Psoas muscle (tissue), 8 donors: ENCODE data around the gene ALOX15B. TPM values are rescaled to one million over a fixed set of nuclear protein-coding genes. Genes with fewer than 3 reads are reported as not detected.

ENCODE experiments used
- ATAC-seq, 4 donors: fragments of 200-7000 bp; cut with Tn5 transposase; one replicate each; pipeline ENCODE4 v1.9.1; 2020; ENCODE audit warnings: moderate library complexity in 3 of 4, mild to moderate bottlenecking in 2 of 4
- DNase-seq, 2 donors: peaks; one replicate each; pipeline ENCODE4 v3.0.0-alpha.2; 2020
- H3K27ac ChIP-seq: fragments of 200-600 bp; one replicate; pipeline ENCODE4 v1.8.0; 2022
- H3K27me3 ChIP-seq, 3 donors: fragments of 200-600 bp in 1 of 3; one replicate each; pipeline versions ENCODE4 v1.6.1 to v1.8.0; 2013 to 2022; ENCODE audit warnings: low read length in 2 of 3, mild to moderate bottlenecking in 2 of 3, moderate library complexity in 1 of 3; ENCODE audit not compliant: insufficient read depth in 3 of 3
- H3K36me3 ChIP-seq, 2 donors: fragments of 200-600 bp in 1 of 2; one replicate each; pipeline versions ENCODE4 v1.6.1 to v1.8.0; 2013 to 2022; ENCODE audit warnings: low read depth in 1 of 2, mild to moderate bottlenecking in 1 of 2, moderate library complexity in 1 of 2; ENCODE audit not compliant: insufficient read depth in 1 of 2
- H3K4me1 ChIP-seq: fragments of 200-600 bp; one replicate; pipeline ENCODE4 v1.8.0; 2022
- H3K4me3 ChIP-seq: fragments of 200-600 bp; one replicate; pipeline ENCODE4 v1.8.0; 2022; ENCODE audit warnings: mild to moderate bottlenecking
- H3K9me3 ChIP-seq: fragments of 200-600 bp; one replicate; pipeline ENCODE4 v1.8.0; 2022
- WGBS, 3 donors: extraction: QIAGEN DNeasy Blood & Tissue Kit; methylation state at CpG; one replicate each; pipeline versions ENCODE4 v1.1.6 to v1.1.7; 2013; 5-methylcytosine and 5-hydroxymethylcytosine counted together
- intact Hi-C, 2 donors: fragments of 100-400 bp; cut with DNase I; formaldehyde crosslinking; loops; one replicate each; pipeline versions ENCODE4 v1.11.0 to v1.14.2; 2022
- polyA plus RNA-seq, 3 donors: library from polyadenylated mRNA; stranded (reverse); fragments of 200-250 nt; gene quantifications; one replicate each; pipeline ENCODE4 v1.2.3, GENCODE V29; 2013
- total RNA-seq, 4 donors: library from RNA; stranded (reverse); fragmentation: NEBNext Ultra II Directional in 2 of 4; extraction: Animal tissue kit (Norgen Biotek cat#: 25700) in 2 of 4; gene quantifications; one replicate each; pipeline versions ENCODE4 v1.2.1 to v1.2.4, GENCODE V29; 2021 to 2023
- TF ChIP-seq, protein P1 (sequence below): fragments of 200-600 bp; IDR thresholded peaks from one replicate; pipeline ENCODE4 v1.8.0; 2022; ENCODE audit warnings: antibody characterized with exemption
- donor health status: healthy with polysubstance abuse.
- donor health status: DM: no; HTN: no; CAD: no; lungs with moderate emphysema.
- donor health status: Bipolar disorder and iron deficiency.
- donor health status: healthy.
- donor health status: DM: yes; HTN: yes; CAD: no.
- donor health status: DM: no; HTN: no; CAD: no.
- donor health status: DM: no; HTN: no; CAD: no.
- donor health status: DM: yes; HTN: yes; CAD: no.

Gene ALOX15B
- total and polyA plus RNA-seq, 7 donors = 0.09 to 1.1 (median 0.32) TPM; not detected in 2

DNA sequence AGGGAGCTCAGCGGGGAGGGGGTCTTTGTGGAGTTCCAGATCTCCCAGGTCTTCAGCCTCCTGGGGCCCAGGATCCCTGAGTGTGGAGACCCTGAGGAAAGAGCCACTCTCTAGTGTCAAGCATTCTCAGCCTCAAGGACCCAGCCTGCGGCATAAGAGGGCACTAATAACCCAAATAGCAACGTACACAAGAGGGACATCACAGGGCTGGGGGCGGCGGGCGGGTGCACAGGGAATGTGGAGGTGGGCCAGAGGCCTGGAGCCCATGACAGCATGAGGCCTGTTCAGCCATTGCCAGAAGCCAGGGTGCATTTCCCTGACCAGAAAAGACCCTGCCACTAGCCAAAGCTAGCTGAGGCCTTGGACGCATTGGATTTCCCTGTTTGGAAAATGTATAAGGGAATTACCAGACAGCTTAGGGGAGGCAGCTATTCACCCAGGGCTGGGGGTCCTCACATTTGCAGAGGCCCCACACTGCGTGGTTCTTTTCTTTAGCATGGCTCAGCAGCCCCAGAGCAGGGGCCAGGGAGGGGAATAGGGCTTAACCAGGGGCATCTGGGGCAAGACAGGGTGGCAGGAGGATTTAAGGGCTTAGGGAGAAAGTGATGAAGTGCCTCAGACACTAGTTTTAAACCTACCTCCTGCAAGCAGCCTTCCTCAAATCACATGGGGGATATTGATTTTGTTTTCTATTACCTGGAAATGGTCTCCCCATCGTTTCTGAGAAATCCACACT is 13.5 kb upstream of the ALOX15B start:
- TF ChIP-seq, protein P1, sequence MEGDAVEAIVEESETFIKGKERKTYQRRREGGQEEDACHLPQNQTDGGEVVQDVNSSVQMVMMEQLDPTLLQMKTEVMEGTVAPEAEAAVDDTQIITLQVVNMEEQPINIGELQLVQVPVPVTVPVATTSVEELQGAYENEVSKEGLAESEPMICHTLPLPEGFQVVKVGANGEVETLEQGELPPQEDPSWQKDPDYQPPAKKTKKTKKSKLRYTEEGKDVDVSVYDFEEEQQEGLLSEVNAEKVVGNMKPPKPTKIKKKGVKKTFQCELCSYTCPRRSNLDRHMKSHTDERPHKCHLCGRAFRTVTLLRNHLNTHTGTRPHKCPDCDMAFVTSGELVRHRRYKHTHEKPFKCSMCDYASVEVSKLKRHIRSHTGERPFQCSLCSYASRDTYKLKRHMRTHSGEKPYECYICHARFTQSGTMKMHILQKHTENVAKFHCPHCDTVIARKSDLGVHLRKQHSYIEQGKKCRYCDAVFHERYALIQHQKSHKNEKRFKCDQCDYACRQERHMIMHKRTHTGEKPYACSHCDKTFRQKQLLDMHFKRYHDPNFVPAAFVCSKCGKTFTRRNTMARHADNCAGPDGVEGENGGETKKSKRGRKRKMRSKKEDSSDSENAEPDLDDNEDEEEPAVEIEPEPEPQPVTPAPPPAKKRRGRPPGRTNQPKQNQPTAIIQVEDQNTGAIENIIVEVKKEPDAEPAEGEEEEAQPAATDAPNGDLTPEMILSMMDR = no peak
- ATAC-seq (no peak), DNase-seq (peak in 1 of 2 donors; percentile 10)
- 73 to 79% (median 77%) methylated on average over 9 of the region's 9 CpGs for whole genome bisulfite sequencing, 3 donors
- peaks cover 0 to 10% (median 3%) of the 10 kb centered on the region in 3 donors for H3K27me3 ChIP-seq
- no peak overlapping the region for H3K4me3 ChIP-seq
- no peaks in the 10 kb centered on the region for H3K4me1 ChIP-seq
- no peak overlapping the region for H3K27ac ChIP-seq
- H3K9me3 ChIP-seq = no peaks in the 10 kb centered on the region
- no peaks in the 10 kb centered on the region for H3K36me3 ChIP-seq
- intact Hi-C loops = loop anchor here in 1 of 2 donors (10.0 kb wide), 1 partner anchor 231 kb away; no protein-coding TSS in a partner anchor

DNA sequence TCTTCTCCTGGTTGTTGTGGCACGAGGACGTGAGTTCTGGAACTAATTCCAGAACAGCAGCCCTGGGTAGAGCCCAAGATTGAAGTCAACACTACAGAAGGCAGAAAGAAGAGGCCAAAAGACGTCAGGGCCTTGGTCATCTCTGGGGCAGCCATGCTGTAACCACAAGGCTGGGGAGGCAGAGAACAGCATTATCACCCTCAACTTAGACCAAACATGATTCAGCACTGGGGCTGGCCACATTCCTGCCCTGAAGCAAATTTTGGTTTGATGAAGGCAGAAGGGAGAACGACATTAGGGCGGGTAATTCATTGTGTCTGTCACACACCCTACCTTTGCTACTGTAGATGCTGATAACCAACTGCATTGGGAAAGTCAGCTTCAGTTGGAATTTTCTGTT is 9.7 kb upstream of the ALOX15B start:
- no peak for DNase-seq
- no peak overlapping the region for H3K27ac ChIP-seq
- no peaks in the 10 kb centered on the region for H3K4me1 ChIP-seq
- TF ChIP-seq, protein P1 = no peak
- no peak overlapping the region for H3K4me3 ChIP-seq
- H3K36me3 ChIP-seq = no peaks in the 10 kb centered on the region
- intact Hi-C loops = loop anchor here in 1 of 2 donors (10.0 kb wide), 1 partner anchor 234 kb away; no protein-coding TSS in a partner anchor
- H3K27me3 ChIP-seq = peaks cover 0 to 13% (median 3%) of the 10 kb centered on the region in 3 donors
- no peaks in the 10 kb centered on the region for H3K9me3 ChIP-seq
- ATAC-seq = no peak
- WGBS, 3 donors = 61 to 65% (median 64%) methylated on average over 5 of the region's 5 CpGs

DNA sequence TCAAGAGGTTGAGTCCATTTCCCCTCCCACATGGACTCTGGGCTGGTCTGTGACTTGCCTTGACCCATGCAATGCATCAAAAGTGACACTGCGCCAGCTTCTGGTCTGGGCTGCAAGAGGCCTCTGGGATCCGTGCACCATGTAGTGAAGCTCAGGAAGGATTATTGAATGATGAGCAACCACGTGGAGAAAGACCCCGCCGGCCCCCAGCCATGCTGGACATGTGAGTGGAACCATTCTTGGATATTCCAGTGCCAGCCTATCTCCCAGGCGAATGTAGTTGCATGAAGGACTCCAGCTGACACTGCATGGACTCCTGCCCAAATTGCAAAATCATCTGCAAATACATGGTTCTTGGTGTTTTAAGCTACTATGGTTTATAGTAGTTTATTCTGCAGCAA is 7.6 kb upstream of the ALOX15B start:
- intact Hi-C loops = no loop called here
- Histone ChIP-seq H3K4me1 (no peaks in the 10 kb centered on the region), H3K9me3 (no peaks in the 10 kb centered on the region), H3K4me3 (no peak overlapping the region), H3K27ac (no peak overlapping the region), H3K27me3 (peaks cover 0 to 21% (median 3%) of the 10 kb centered on the region in 3 donors), H3K36me3 (no peaks in the 10 kb centered on the region)
- TF ChIP-seq, protein P1 = no peak
- WGBS, 3 donors = 65 to 72% (median 71%) methylated on average over 6 of the region's 6 CpGs
- DNase-seq (no peak), ATAC-seq (no peak)

DNA sequence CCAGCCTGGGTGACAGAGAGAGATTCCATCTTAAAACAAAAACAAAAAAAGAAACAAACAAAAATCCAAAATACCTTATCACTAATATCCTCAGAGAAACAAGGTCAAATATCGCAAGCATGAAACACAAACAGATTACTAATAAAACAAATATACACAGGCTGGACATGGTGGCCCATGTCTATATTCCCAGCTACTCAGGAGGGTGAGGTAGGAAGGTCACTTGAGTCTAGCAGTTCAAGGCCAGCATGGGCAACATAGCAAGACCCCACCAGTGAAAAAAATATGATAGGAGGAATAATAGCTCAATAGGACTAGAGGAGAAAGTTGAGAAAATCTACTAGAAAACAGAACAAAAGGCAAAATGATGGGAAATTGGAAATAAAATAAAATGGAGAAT is 6.9 kb upstream of the ALOX15B start:
- intact Hi-C loops = no loop called here

More for the DNA sequence above, 6.9 kb upstream of the ALOX15B start:
- WGBS, 3 donors = 94 to 97% (median 94%) methylated on average over 1 of the region's 1 CpG
- Histone ChIP-seq H3K9me3 (no peaks in the 10 kb centered on the region), H3K27me3 (peaks cover 0 to 21% (median 3%) of the 10 kb centered on the region in 3 donors), H3K4me3 (no peak overlapping the region), H3K27ac (no peak overlapping the region), H3K4me1 (no peaks in the 10 kb centered on the region), H3K36me3 (no peaks in the 10 kb centered on the region)
- ATAC-seq (no peak), DNase-seq (no peak)
- TF ChIP-seq, protein P1 = no peak
